ENCODE data around the gene IGFBP7.

IGFBP7 gene, protein sequence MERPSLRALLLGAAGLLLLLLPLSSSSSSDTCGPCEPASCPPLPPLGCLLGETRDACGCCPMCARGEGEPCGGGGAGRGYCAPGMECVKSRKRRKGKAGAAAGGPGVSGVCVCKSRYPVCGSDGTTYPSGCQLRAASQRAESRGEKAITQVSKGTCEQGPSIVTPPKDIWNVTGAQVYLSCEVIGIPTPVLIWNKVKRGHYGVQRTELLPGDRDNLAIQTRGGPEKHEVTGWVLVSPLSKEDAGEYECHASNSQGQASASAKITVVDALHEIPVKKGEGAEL

GRCh38 chr4:57109847-57110639 is at the start of gene IGFBP7:
Gene IGFBP7, minus strand, starts transcription at chr4:57110385. Its CDS starts 34 bp downstream, at chr4:57110351.
- no peak for TF ChIP-seq CTCF (IDR thresholded peaks at IDR 0.05; ENCODE audit: insufficient read depth, low read length, poor library complexity, severe bottlenecking)
- DNase-seq (ENCODE audit: extremely low read depth, insufficient read length), result peak; percentile 9
- no peaks in the 10 kb centered on the region for H3K36me3 ChIP-seq (ENCODE audit: control insufficient read depth, insufficient read depth, low read length)
- peak within 1 kb of the TSS; percentile 43 for H3K4me3 ChIP-seq (replicated peaks; ENCODE audit: low read depth, low read length)
- peaks cover 1% of the 10 kb centered on the region; the same call in 1 of the 2 replicates for H3K27me3 ChIP-seq (replicated peaks; ENCODE audit: control insufficient read depth, insufficient read depth, low read length)

- no peak overlapping the region for H3K4me3 ChIP-seq (replicated peaks; ENCODE audit: low read depth, low read length)
- TF ChIP-seq CTCF (IDR thresholded peaks at IDR 0.05; ENCODE audit: insufficient read depth, low read length, poor library complexity, severe bottlenecking), result no peak
- H3K27me3 ChIP-seq (replicated peaks; ENCODE audit: control insufficient read depth, insufficient read depth, low read length), result no peaks in the 10 kb centered on the region
- no peak for DNase-seq (ENCODE audit: extremely low read depth, insufficient read length)
- no peaks in the 10 kb centered on the region for H3K36me3 ChIP-seq (ENCODE audit: control insufficient read depth, insufficient read depth, low read length)
Measured at GRCh38 chr4:57159866-57160265, 49.7 kb upstream of the IGFBP7 start.

DNA sequence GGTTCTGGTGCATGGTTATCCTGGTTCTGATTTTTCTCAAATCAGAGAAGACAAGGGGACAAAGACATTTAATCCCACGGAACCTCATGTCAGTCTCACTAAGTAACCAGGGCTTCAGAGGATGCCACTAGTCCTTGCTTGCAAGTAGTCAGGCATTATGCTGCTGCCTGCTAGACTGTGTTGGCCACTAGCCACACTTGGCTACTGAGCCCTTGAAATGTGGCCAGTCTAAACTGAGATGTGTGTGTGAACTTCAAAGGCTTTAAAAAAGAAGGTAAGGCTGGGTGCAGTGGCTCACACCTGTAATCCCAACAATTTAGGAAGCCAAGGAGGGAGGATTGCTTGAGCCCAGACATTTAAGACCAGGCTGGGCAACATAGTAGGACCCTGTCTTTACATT is 48.6 kb upstream of the IGFBP7 start:
- no peak for DNase-seq (ENCODE audit: extremely low read depth, insufficient read length)
- no peak for TF ChIP-seq CTCF (IDR thresholded peaks at IDR 0.05; ENCODE audit: insufficient read depth, low read length, poor library complexity, severe bottlenecking)
- Histone ChIP-seq H3K4me3 (replicated peaks; ENCODE audit: low read depth, low read length) (no peak overlapping the region), H3K27me3 (replicated peaks; ENCODE audit: control insufficient read depth, insufficient read depth, low read length) (no peaks in the 10 kb centered on the region), H3K36me3 (ENCODE audit: control insufficient read depth, insufficient read depth, low read length) (no peaks in the 10 kb centered on the region)

- Histone ChIP-seq H3K4me3 (replicated peaks; ENCODE audit: low read depth, low read length) (no peak overlapping the region), H3K27me3 (replicated peaks; ENCODE audit: control insufficient read depth, insufficient read depth, low read length) (no peaks in the 10 kb centered on the region), H3K36me3 (ENCODE audit: control insufficient read depth, insufficient read depth, low read length) (no peaks in the 10 kb centered on the region)
- TF ChIP-seq CTCF (IDR thresholded peaks at IDR 0.05; ENCODE audit: insufficient read depth, low read length, poor library complexity, severe bottlenecking), result no peak
- no peak for DNase-seq (ENCODE audit: extremely low read depth, insufficient read length)
Measured at GRCh38 chr4:57158221-57158620, 48.0 kb upstream of the IGFBP7 start.

- no peak overlapping the region for H3K4me3 ChIP-seq (replicated peaks; ENCODE audit: low read depth, low read length)
- no peaks in the 10 kb centered on the region for H3K27me3 ChIP-seq (replicated peaks; ENCODE audit: control insufficient read depth, insufficient read depth, low read length)
- no peak for TF ChIP-seq CTCF (IDR thresholded peaks at IDR 0.05; ENCODE audit: insufficient read depth, low read length, poor library complexity, severe bottlenecking)
- no peaks in the 10 kb centered on the region for H3K36me3 ChIP-seq (ENCODE audit: control insufficient read depth, insufficient read depth, low read length)
- DNase-seq (ENCODE audit: extremely low read depth, insufficient read length), result no peak
Measured at GRCh38 chr4:57157596-57158137, 47.5 kb upstream of the IGFBP7 start.
